Posterior vena cava (tissue), 2 donors: ENCODE data around the gene ZMYND15. TPM values are rescaled to one million over a fixed set of nuclear protein-coding genes. Genes with fewer than 3 reads are reported as not detected.

ENCODE experiments used
- DNase-seq: peaks from one replicate; pipeline ENCODE4 v3.0.0-alpha.2; 2020; ENCODE audit warnings: low spot score
- intact Hi-C, 2 donors: fragments of 100-400 bp; cut with DNase I; formaldehyde crosslinking; loops; one replicate each; pipeline versions ENCODE4 v1.14.1 to v1.14.2; 2022 to 2023
- total RNA-seq, 2 donors: library from RNA; stranded (reverse); fragmentation: NEBNext Ultra II Directional; extraction: Animal tissue kit (Norgen Biotek cat#: 25700); gene quantifications; one replicate each; pipeline ENCODE4 v1.2.1, GENCODE V29; 2021
- donor health status: DM: yes; HTN: yes; CAD: no.
- donor health status: DM: yes; HTN: yes; CAD: no.

The ZMYND15 gene
- total RNA-seq, 2 donors from 2014 or later: 1.1 to 1.2 TPM

DNA sequence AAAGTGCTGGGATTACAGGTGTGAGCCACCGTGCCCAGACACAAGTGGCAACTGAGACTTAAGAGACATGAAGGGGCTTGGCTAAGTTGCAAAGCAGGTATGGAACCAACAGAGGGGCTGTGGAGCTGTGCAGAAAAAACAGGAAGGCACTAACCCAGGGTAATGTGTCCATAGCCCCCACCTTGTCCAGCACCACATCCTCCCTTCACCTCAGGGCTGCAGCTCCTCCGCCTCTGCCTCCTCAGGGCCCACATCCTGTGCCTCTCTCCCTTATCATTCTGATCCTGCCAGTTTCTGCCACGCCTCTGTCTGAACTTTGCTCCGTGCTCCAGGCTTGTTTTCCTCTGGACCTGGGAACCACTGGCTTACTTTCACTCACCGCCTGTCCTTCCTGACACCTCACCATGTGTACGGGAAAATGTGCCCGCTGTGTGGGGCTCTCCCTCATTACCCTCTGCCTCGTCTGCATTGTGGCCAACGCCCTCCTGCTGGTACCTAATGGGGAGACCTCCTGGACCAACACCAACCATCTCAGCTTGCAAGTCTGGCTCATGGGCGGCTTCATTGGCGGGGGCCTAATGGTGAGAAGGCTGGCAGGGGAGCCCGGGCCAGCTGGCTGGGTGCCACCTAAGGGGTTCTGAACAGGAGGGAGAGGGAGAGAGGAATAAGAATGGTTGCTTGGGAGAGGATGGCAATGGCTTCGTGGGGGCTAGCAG is 32.0 kb downstream of the ZMYND15 start, which contains the start of gene TM4SF5:
TM4SF5 (plus strand) TSS at position 368 of the 716 bp plus-strand sequence; CDS start at position 405, 37 bp downstream.
- intact Hi-C loops: no loop called here
- DNase-seq: no peak

DNA sequence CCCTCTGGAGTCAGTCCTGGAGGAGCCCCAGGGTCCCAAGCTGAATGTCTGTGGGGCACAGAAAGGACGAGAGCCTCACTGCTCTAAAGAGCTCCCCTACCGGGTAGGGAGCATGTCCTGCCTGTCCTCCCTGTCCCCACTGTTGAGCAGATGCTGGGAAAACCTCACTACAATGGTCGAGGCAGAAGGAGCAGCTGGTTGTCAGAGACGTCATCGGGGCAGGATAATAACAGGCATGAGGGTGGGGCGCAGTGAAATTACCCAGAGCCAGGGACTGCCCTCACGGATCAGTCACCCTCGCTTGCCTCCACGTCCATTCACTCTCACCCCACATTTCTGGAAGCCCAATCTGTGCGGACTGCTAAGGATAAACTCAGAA is 32.6 kb downstream of the ZMYND15 start:
- no peak for DNase-seq
- intact Hi-C loops: no loop called here

DNA sequence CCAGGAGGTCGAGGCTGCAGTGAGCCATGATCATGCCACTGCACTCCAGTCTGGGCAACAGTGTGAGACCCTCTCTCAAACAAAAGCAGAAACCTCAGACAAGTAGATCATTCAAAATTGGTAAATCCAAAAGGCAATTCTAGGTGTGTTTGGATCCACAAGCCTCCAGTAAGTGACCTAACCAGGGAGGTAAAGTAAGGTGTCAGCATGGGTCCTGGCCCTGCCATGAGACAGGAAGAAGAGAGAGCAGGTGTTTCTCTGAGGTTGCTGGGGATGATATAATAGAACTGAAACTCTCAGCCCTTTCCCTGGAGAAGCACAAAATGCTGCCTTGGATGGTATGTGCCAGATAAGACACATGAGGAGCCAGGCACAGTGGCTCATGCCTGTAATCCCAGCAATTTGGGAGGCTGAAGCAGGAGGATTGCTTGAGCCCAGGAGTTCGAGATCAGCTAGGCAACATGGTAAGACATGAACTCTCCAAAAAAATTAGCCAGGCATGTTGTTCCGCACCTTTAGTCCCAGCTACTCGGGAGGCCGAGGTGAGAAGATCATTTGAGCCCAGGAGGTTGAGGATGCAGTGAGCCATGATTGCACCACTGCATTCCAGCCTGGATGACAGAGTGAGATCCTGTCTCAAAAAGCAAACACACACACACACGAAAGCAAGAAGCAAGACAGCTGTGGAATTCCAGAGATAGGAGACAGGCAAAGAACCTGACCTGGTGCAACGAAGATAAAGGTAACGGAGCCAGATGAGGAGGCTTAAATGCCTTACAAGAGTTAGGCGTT is 38.5 kb downstream of the ZMYND15 start:
- intact Hi-C loops: no loop called here
- no peak for DNase-seq

DNA sequence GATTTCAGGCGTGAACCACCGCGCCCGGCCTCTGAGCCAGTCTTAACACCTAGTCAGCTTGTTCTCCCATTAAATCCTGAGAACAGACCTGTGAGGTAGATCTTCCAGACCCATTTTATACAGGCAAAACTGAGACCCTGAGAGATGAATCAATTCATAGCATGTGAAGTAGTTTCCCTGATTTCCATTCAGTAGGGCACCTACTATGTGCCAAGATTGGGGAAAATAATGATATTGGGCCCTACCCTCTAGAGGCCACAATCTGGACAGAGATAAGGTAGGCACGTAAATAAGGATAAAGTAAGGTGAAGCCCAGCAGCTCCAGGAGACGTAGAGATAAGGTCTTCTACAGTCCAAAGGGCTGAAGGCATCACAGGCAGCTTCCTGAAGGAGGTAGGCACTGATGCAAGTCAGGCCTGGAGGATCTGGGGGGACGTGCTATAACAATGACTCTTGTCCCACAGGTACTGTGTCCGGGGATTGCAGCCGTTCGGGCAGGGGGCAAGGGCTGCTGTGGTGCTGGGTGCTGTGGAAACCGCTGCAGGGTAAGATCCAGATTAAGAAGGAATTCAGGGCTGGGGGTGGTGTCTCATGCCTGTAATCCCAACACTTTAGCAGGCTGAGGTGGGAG is 40.8 kb downstream of the ZMYND15 start:
- intact Hi-C loops: no loop called here
- no peak for DNase-seq

DNA sequence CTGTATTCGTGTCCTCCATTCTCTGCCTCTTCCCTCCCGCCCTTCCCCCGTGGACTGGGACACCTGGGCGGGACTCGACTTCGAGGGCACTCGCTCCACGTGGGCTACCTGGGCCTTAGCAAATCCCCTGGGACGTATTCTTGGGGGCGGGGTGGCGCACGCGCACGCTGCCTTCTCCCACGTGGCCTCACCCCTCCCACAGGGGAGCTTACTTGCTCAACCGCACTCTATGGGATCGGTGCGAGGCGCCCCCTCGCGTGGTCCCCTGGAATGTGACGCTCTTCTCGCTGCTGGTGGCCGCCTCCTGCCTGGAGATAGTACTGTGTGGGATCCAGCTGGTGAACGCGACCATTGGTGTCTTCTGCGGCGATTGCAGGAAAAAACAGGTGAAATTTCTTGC is 43.0 kb downstream of the ZMYND15 start:
- intact Hi-C loops: no loop called here
- no peak for DNase-seq

DNA sequence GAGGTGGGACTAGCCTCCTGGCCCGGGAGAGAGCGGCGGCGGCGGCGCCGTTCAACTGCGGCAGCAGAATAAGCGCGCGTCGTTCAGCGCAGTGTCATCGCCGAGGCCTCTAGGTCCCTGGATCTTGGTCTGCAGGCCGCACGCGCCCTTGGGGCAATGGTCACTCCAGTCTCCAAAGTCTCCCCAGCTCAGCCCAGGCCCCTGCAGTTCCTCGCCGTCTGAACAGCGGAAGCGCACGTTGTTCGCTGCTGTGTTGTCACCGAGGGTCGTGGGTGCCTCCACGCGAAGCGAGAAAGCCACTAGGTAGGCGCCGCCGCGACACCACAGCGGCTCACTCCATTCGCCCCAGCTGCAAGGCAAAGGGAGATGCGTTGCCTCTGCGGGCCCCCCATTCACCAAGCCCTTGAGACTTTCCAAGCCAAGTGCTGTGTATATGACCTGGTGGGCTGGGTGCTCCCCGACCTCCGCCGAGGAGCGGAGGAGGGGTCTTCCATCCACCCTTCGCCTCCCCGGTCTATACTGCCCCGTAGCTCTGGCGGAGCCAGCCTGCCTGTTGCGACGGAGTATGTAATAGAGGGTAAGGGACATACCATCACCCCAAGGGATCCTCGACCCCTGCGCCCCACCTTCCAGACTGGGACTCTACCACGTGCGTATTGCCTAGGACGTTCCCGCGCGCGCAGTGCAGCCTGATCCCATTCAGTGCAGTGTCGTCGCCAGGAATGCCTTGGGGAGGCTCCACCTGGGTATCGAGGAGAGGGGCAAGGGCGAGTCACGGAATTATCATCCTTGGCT is 45.9 kb downstream of the ZMYND15 start:
- peak; percentile 82 for DNase-seq
- intact Hi-C loops: loop anchor here (5.0 kb wide), 1 partner anchor 102 kb away; no protein-coding TSS in a partner anchor

DNA sequence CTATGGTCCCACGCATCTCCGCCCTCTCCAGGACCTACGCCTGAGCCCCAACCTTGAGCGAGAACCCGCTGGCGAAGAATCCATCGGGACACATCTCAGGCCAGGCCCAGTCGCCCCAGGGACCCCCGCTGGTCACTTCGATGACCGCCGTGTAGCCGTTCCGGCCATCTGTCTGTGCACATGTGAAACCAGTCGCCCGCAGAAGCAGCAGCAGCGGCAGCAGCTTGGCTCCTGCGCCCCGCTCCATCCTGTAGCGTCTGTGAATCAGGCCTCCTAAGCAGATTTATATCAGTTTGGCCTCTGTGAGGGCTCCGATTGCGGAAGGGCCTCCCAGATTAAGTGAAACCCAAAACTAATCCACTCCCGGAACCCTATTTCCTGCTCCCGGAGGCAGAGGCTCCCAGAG is 46.5 kb downstream of the ZMYND15 start, which contains the start of gene VMO1:
VMO1 (minus strand) TSS at position 259 of the 406 bp plus-strand sequence; CDS start at position 247, 12 bp downstream.
- intact Hi-C loops: loop anchor here (5.0 kb wide), 1 partner anchor 101 kb away; no protein-coding TSS in a partner anchor
- peak; percentile 85 for DNase-seq

DNA sequence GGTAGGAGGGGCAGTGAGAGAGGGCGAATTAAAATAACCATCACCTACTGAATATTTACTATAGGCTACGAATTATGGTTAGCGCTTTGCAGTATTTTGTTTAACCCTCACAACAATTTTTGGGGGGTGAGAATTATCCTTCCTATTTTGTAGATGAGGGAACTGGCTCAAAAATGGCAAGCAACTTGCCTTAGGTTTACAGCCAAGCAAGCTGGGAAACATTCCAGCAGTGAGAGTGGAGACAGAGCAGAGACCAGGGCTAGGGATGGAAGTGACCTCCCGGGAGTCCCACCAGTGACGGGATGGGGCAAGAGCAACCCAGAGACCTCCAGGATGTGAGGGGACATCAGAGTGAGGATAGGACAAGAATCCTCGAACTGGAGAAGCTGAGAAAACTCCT is 46.9 kb downstream of the ZMYND15 start:
- intact Hi-C loops: loop anchor here (5.0 kb wide), 1 partner anchor 101 kb away; no protein-coding TSS in a partner anchor
- no peak for DNase-seq

DNA sequence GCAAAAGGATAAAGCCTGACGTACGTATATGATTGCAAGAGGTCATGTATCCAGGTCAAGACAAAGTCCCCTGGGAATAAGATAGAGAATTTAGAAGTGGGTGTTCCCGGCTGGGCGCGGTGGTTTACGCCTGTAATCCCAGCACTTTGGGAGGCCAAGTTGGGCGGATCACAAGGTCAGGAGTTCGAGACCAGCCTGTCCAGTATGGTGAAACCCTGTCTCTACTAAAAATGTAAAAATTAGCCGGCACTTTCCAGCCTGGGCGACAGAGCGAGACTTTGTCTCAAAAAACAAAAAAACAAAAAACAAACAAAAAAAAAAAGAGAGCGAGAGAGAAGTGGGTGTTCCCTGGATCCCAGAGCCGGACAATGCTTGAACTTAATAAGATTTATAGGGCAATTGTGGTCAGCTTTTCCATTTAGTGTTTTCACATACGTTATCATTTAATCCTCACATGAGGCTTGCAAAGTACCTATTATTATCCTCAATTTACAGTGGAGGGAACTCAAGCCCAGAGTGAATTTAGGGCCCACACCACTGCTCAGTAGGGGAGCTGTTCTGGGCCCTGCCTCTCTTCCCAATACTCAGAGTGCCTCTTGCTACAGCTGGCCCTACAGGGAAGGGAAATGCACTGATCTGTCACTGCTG is 48.6 kb downstream of the ZMYND15 start:
- intact Hi-C loops: loop anchor here (5.0 kb wide), 1 partner anchor 99 kb away; no protein-coding TSS in a partner anchor
- DNase-seq: no peak

DNA sequence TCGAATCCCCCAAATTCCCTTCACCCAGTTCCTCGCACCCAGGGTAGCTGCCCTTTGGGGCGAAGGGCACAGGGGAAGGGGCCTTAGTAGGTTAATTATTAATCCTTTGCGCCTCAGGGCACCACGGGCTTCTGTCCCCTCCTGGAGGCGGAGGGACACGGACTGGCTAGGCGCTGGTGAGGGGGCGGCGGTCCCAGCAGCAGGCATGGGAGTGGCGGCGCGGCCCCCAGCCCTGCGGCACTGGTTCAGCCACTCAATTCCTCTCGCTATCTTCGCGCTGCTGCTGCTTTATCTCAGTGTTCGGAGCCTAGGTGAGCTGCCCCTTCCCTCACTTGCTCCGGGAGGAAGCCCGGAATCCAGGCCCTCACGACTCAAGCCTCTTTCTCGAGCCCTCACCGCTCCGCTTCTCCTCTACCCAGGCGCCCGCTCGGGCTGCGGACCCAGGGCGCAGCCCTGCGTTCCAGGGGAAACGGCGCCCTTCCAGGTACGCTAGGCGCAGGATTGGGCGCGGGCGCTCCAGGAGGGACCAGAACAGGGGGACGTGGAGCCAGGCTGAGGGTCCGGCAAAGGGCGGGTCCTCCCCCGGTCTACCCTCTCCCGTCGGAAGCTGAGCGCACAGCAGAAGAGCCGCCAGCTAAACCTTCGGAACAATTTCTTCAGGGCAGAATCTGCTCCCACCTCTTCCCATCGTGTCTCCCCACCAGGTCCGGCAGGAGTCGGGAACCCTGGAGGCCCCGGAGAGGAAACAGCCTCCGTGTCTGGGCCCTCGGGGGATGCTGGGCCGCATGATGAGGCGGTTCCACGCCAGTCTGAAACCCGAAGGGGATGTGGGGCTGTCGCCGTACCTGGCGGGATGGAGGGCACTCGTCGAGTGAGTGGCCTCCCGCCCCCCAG is 49.4 kb downstream of the ZMYND15 start, which contains the start of gene GLTPD2:
GLTPD2 (plus strand) TSS at position 158 of the 894 bp plus-strand sequence; CDS start at position 206, 48 bp downstream.
- peak; percentile 83 for DNase-seq
- intact Hi-C loops: loop anchor here (5.0 kb wide), 1 partner anchor 98 kb away; no protein-coding TSS in a partner anchor

DNA sequence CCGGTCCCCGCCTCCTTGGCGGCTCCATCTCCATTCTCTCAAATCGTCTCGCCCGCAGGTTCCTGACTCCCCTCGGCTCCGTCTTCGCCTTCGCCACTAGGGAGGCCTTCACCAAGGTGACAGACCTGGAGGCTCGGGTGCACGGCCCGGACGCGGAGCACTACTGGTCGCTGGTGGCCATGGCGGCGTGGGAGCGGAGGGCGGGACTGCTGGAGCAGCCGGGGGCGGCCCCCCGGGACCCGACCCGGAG is 50.0 kb downstream of the ZMYND15 start:
- DNase-seq: no peak
- intact Hi-C loops: loop anchor here (5.0 kb wide), 1 partner anchor 98 kb away; no protein-coding TSS in a partner anchor

DNA sequence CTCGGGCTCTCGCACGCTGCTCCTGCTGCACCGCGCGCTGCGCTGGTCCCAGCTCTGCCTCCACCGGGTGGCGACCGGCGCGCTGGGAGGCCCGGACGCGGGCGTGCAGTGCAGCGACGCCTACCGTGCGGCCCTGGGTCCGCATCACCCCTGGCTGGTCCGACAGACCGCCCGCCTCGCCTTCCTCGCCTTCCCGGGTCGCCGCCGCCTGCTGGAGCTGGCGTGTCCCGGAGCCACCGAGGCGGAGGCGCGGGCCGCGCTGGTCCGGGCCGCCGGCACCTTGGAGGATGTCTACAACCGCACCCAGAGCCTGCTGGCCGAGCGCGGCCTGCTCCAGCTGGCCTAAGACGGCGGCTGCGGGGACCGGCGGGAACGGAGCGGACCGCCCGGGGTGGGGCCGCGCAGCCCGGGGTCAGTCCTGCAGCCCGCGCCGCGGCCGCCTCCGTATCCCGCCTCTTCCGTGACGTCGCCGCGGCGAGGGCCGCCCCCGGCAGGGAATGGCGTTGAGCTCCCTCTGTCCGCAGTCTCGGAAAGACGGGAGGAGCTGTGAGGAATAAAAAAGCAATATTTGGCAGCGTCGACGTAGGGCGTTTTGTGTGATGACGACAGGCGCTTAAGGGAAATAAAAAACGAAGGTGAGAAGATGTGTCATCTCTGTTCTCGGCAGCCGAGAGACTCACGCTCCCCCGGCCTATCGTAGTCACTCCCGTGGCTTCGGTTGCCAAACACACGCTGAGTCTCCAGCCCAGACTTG is 50.5 kb downstream of the ZMYND15 start:
- DNase-seq: peak; percentile 96
- intact Hi-C loops: loop anchor here (5.0 kb wide), 1 partner anchor 97 kb away; no protein-coding TSS in a partner anchor

DNA sequence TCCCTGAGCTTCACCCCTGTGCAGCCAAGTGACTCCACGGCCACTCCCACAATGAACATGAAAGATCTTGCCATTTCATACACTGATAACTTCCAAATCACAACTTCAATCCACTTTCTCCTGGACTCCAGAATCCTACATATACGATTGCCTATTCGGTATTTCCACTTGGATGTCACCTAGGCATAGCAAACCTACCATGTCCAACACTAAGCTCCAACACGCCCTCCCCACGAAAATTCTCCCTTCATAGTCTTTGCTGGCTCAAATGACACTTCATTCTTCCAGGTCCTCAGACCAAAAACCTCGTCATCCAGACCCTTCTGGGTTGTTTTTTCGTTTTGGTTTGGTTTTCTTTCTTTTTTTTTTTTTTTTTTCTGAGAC is 51.1 kb downstream of the ZMYND15 start:
- intact Hi-C loops: no loop called here
- DNase-seq: no peak

DNA sequence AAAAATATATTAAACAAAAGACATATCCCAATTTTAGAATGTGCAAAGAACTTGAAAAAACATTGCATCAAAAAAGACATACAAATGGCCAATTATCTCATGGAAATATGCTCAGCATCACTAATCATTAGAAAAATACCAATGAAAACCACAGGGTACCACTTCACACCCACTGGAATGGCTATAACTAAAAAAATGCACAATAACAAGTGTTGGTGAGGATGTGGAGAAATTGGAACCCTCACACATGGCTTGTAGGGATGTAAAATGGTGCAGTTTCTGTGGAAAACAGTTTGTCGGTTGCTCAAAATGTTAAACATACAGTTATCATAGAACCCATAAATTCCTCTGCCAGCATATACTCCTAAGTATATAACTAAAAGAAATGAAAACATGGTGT is 55.5 kb downstream of the ZMYND15 start:
- no peak for DNase-seq
- intact Hi-C loops: no loop called here
